SK-N-MC (cell line): ENCODE data around the gene SHKBP1.
"Not testable (repeated sequence)": the region's sequence is repeated elsewhere in the genome, so short reads cannot be mapped to it uniquely, and the experiment has no call there.

Source experiments
- DNase-seq: peaks from one replicate; pipeline ENCODE4 v3.0.0-alpha.2; 2011; ENCODE audit warnings: low read depth, low spot score
- H3K27ac ChIP-seq: fragments of 200-600 bp; sonication (generic); 2 replicates; pipeline ENCODE4 v1.5.1; 2016; ENCODE audit warnings: mixed run types
- H3K36me3 ChIP-seq: fragments of 200-600 bp; sonication (generic); 2 replicates; pipeline ENCODE4 v1.6.1; 2017; ENCODE audit warnings: antibody characterized with exemption, low read length, mixed read lengths; ENCODE audit not compliant: insufficient read depth
- H3K4me3 ChIP-seq: fragments of 200-600 bp; sonication (generic); 2 replicates; pipeline ENCODE4 v1.5.1; 2016
- H3K9ac ChIP-seq: fragments of 200-600 bp; sonication (generic); 2 replicates; pipeline ENCODE4 v1.8.0; 2017; ENCODE audit warnings: mixed run types, mixed read lengths; ENCODE audit not compliant: insufficient read length
- H3K9me3 ChIP-seq: fragments of 200-600 bp; sonication (generic); 2 replicates; pipeline ENCODE4 v1.6.1; 2017; ENCODE audit warnings: low read depth, mild to moderate bottlenecking, antibody characterized with exemption, low read length, moderate library complexity, mixed read lengths
- EZH2 ChIP-seq: fragments of 200-600 bp; sonication (generic); IDR thresholded peaks from one replicate; pipeline ENCODE4 v1.6.1; 2017; ENCODE audit warnings: antibody characterized with exemption
- FOXP2 ChIP-seq: optimal IDR thresholded peaks from 2 replicates; pipeline ENCODE3; 2011; ENCODE audit warnings: mild to moderate bottlenecking, moderate library complexity; ENCODE audit not compliant: insufficient read depth; ENCODE audit errors: extremely low read length, control extremely low read depth
- POLR2AphosphoS5 ChIP-seq: IDR thresholded peaks from 2 replicates; pipeline ENCODE4 v1.6.1; 2012; ENCODE audit warnings: mild to moderate bottlenecking, low read depth, low read length, borderline replicate concordance

Gene SHKBP1

GRCh38 chr19:40621966-40622772 is 45.5 kb downstream of the SHKBP1 start:
- no peaks in the 10 kb centered on the region for H3K9me3 ChIP-seq
- H3K4me3 ChIP-seq: no peak overlapping the region
- peaks cover 38% of the 10 kb centered on the region for H3K36me3 ChIP-seq
- H3K9ac ChIP-seq: no peak overlapping the region
- H3K27ac ChIP-seq: no peak overlapping the region
- DNase-seq: no peak
- TF ChIP-seq FOXP2 (no peak), POLR2AphosphoS5 (no peak), EZH2 (no peak)

GRCh38 chr19:40622773-40623075 is 46.1 kb downstream of the SHKBP1 start:
- peaks cover 43% of the 10 kb centered on the region for H3K36me3 ChIP-seq
- no peak overlapping the region for H3K9ac ChIP-seq
- no peak for DNase-seq
- no peak for TF ChIP-seq EZH2
- no peak for TF ChIP-seq FOXP2
- no peak for TF ChIP-seq POLR2AphosphoS5
- H3K4me3 ChIP-seq: no peak overlapping the region
- no peak overlapping the region for H3K27ac ChIP-seq
- H3K9me3 ChIP-seq: no peaks in the 10 kb centered on the region

GRCh38 chr19:40623403-40624251 is 47.0 kb downstream of the SHKBP1 start:
- H3K36me3 ChIP-seq: peaks cover 43% of the 10 kb centered on the region
- TF ChIP-seq FOXP2 (no peak), EZH2 (no peak), POLR2AphosphoS5 (no peak)
- H3K9ac ChIP-seq: no peak overlapping the region
- DNase-seq: no peak
- no peak overlapping the region for H3K27ac ChIP-seq
- H3K9me3 ChIP-seq: no peaks in the 10 kb centered on the region
- H3K4me3 ChIP-seq: peak overlapping the region; percentile 24; the same call in 1 of the 2 replicates

GRCh38 chr19:40624369-40625153 is 47.9 kb downstream of the SHKBP1 start:
- H3K9ac ChIP-seq, H3K9me3 ChIP-seq, H3K4me3 ChIP-seq, DNase-seq: not testable (repeated sequence)
- 0 out of 2 replicates have a peak overlapping the region, but pooled peaks have one; percentile 25 for H3K27ac ChIP-seq
- peaks cover 36% of the 10 kb centered on the region for H3K36me3 ChIP-seq

- Histone ChIP-seq H3K4me3 (no peak overlapping the region), H3K36me3 (peaks cover 32% of the 10 kb centered on the region; the same call in 1 of the 2 replicates), H3K27ac (no peak overlapping the region), H3K9me3 (no peaks in the 10 kb centered on the region), H3K9ac (no peak overlapping the region)
- TF ChIP-seq POLR2AphosphoS5 (no peak), FOXP2 (no peak), EZH2 (no peak)
- DNase-seq: no peak
Measured at GRCh38 chr19:40625406-40626120, 48.9 kb downstream of the SHKBP1 start.

- H3K36me3 ChIP-seq: peaks cover 26% of the 10 kb centered on the region; the same call in 1 of the 2 replicates
- no peak overlapping the region for H3K4me3 ChIP-seq
- H3K9ac ChIP-seq: no peak overlapping the region
- H3K27ac ChIP-seq: no peak overlapping the region
- no peak for TF ChIP-seq EZH2
- H3K9me3 ChIP-seq: no peaks in the 10 kb centered on the region
- no peak for DNase-seq
Measured at GRCh38 chr19:40626918-40627317, 50.2 kb downstream of the SHKBP1 start.

- TF ChIP-seq POLR2AphosphoS5 (no peak; the same call in 1 of the 2 replicates), FOXP2 (no peak), EZH2 (no peak)
Measured at GRCh38 chr19:40627486-40628279, 51.0 kb downstream of the SHKBP1 start.

More at GRCh38 chr19:40627486-40628279, 51.0 kb downstream of the SHKBP1 start:
- H3K9me3 ChIP-seq: no peaks in the 10 kb centered on the region
- H3K36me3 ChIP-seq: peaks cover 22% of the 10 kb centered on the region; the same call in 1 of the 2 replicates
- no peak for DNase-seq
- no peak overlapping the region for H3K27ac ChIP-seq
- no peak overlapping the region for H3K9ac ChIP-seq
- no peak overlapping the region for H3K4me3 ChIP-seq
